GM12878 (cell line): Measurements from ENCODE around the gene RCAN2. TPM values are rescaled to one million over a fixed set of nuclear protein-coding genes. Genes with fewer than 3 reads are reported as not detected.

Source experiments
- BHLHE40 ChIP-seq, 2 experiments: fragments of 450-650 bp in 1 of 2; IDR thresholded peaks; 2 replicates each; pipeline ENCODE4 v1.6.1; 2011 to 2017; ENCODE audit warnings: low read depth in 2 of 2, borderline replicate concordance in 1 of 2, improper control_type of control experiment in 1 of 2, low read length in 1 of 2, mild to moderate bottlenecking in 1 of 2
- CBFB ChIP-seq: IDR thresholded peaks from 2 replicates; pipeline ENCODE4 v1.6.1; 2016; ENCODE audit warnings: antibody characterized with exemption, low read depth
- CTCF ChIP-seq, 3 experiments: IDR thresholded peaks in 2 of 3; conservative IDR thresholded peaks in 1 of 3; 2 replicates each; pipeline ENCODE4 v1.5.1; 2011; ENCODE audit warnings: low read depth in 3 of 3, low read length in 3 of 3, mild to moderate bottlenecking in 3 of 3, control low read depth in 2 of 3, moderate library complexity in 2 of 3, inconsistent platforms in 1 of 3, mixed read lengths in 1 of 3; ENCODE audit not compliant: control insufficient read depth in 2 of 3, insufficient read depth in 1 of 3; ENCODE audit errors: extremely low read depth in 1 of 3
- DPF2 ChIP-seq: fragments of 450-650 bp; IDR thresholded peaks from 2 replicates; pipeline ENCODE4 v1.6.1; 2017; ENCODE audit warnings: mild to moderate bottlenecking
- IKZF2 ChIP-seq, 2 experiments: fragments of 450-650 bp; IDR thresholded peaks; 2 replicates each; pipeline ENCODE4 v1.6.1; 2017; ENCODE audit warnings: mild to moderate bottlenecking in 2 of 2, moderate library complexity in 2 of 2
- JUNB ChIP-seq: IDR thresholded peaks from 2 replicates; pipeline ENCODE4 v1.6.1; 2016; ENCODE audit warnings: antibody characterized with exemption, mild to moderate bottlenecking
- MEF2A ChIP-seq: IDR thresholded peaks from 2 replicates; pipeline ENCODE4 v1.6.1; 2011; ENCODE audit warnings: low read depth, mild to moderate bottlenecking, low read length, moderate library complexity; ENCODE audit not compliant: insufficient read depth
- MEF2B ChIP-seq: fragments of 450-650 bp; IDR thresholded peaks from 2 replicates; pipeline ENCODE4 v1.6.1; 2018; ENCODE audit warnings: mild to moderate bottlenecking, moderate library complexity; ENCODE audit not compliant: partially characterized antibody, poor library complexity, severe bottlenecking
- NFIC ChIP-seq: IDR thresholded peaks from 2 replicates; pipeline ENCODE4 v1.6.1; 2012; ENCODE audit warnings: low read depth, mild to moderate bottlenecking, inconsistent platforms, low read length, moderate library complexity
- NR2C2 ChIP-seq: IDR thresholded peaks from 2 replicates; pipeline ENCODE4 v1.6.1; 2011; ENCODE audit warnings: borderline replicate concordance, low read depth; ENCODE audit not compliant: control insufficient read depth, insufficient read length
- PAX5 ChIP-seq: IDR thresholded peaks from 2 replicates; pipeline ENCODE4 v1.6.1; 2011; ENCODE audit warnings: low read depth, low read length, borderline replicate concordance
- PKNOX1 ChIP-seq: fragments of 450-650 bp; IDR thresholded peaks from 2 replicates; pipeline ENCODE4 v1.6.1; 2016; ENCODE audit warnings: mild to moderate bottlenecking
- RUNX3 ChIP-seq: IDR thresholded peaks from 2 replicates; pipeline ENCODE4 v1.6.1; 2012; ENCODE audit warnings: low read length, inconsistent platforms
- TBL1XR1 ChIP-seq: IDR thresholded peaks from 2 replicates; pipeline ENCODE4 v1.6.1; 2012; ENCODE audit warnings: low read depth, low read length, improper control_type of control experiment
- TCF7 ChIP-seq: IDR thresholded peaks from 2 replicates; pipeline ENCODE4 v1.6.1; 2014; ENCODE audit warnings: antibody characterized with exemption, borderline replicate concordance
- USF1 ChIP-seq: IDR thresholded peaks from 2 replicates; pipeline ENCODE4 v1.6.1; 2011; ENCODE audit warnings: borderline replicate concordance, low read depth, mild to moderate bottlenecking, moderate library complexity, mixed read lengths, low read length; ENCODE audit not compliant: insufficient read depth; ENCODE audit errors: extremely low read length
- polyA plus RNA-seq, 11 experiments: library from polyadenylated mRNA; depleted of rRNA in 4 of 11; unstranded in 6 of 11; stranded (reverse) in 5 of 11; fragments of >200 nt; fragmentation: Nextera tagmentation in 4 of 11; fragmentation: Illumina TruSeq in 1 of 11; extraction: Ambion mirVana in 4 of 11; extraction: Trizol in 1 of 11; gene quantifications; 1 replicate in 1 of 11; 2 replicates in 10 of 11; pipeline versions ENCODE4 v1.2.1 to v1.2.3, GENCODE V29; 2011 to 2016; ENCODE audit warnings: inconsistent platforms in 2 of 11, missing spikeins in 2 of 11, low read depth in 1 of 11
- total RNA-seq, 4 experiments: library from RNA; depleted of rRNA in 3 of 4; stranded (reverse); fragments of >200 nt in 3 of 4; fragmentation: Illumina TruSeq in 1 of 4; extraction: Trizol in 1 of 4; gene quantifications; 2 replicates each; pipeline versions ENCODE4 v1.2.1 to v1.2.3, GENCODE V29; 2013 to 2021
- TF ChIP-seq, protein P1 (sequence below): fragments of 450-650 bp; IDR thresholded peaks from 2 replicates; pipeline ENCODE4 v1.6.1; 2017; ENCODE audit warnings: low read depth, mild to moderate bottlenecking, moderate library complexity
- TF ChIP-seq, protein P2 (sequence below): IDR thresholded peaks from 2 replicates; pipeline ENCODE4 v1.6.1; 2011; ENCODE audit warnings: borderline replicate concordance, low read depth, mild to moderate bottlenecking, moderate library complexity, low read length; ENCODE audit not compliant: insufficient read depth, poor library complexity, severe bottlenecking
- TF ChIP-seq, protein P3 (sequence below): IDR thresholded peaks from 2 replicates; pipeline ENCODE4 v1.6.1; 2012; ENCODE audit warnings: mild to moderate bottlenecking, low read depth, low read length

RCAN2 gene
- total and polyA plus RNA-seq, 10 of the 15 experiments (the other 5 are each of a cell fraction or from before 2014, with no cell fraction given), result 0.06 TPM; not detected in 9

DNA sequence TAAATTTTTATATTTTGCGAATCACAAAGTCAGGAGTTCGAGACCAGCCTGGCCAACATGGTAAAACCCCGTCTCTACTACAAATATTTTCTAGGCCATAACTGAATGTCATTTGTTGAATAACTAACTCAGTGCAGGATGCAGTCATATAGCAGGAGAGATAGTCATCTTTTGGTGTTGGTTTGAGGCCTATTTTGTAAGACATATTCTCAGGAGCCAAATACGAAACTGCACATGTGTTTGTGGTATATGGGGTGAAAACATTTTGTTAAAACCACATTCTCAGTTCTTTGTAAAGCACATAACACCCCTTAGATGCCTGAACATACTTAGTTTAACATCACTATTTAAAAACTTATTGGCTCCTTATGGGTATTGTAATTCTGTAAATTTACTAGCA lies 315.8 kb downstream of the RCAN2 start (continued):
- TF ChIP-seq USF1 (no peak), DPF2 (0 out of 2 replicates have a peak, but pooled peaks have one; percentile 14), BHLHE40 (IDR thresholded peaks at IDR 0.05; ENCODE audit: borderline replicate concordance in 1 of 2, low read depth in 2 of 2, low read length in 1 of 2) (peak; percentile 92 to 93), MEF2A (0 out of 2 replicates have a peak, but pooled peaks have one; percentile 36), NR2C2 (no peak), CTCF (IDR thresholded peaks at IDR 0.05 in 2 of 3, conservative IDR thresholded peaks at IDR 0.05 in 1 of 3; ENCODE audit: control insufficient read depth in 2 of 3, extremely low read depth in 1 of 3, insufficient read depth in 1 of 3, low read depth in 3 of 3, low read length in 3 of 3) (no peak), PKNOX1 (no peak), MEF2B (peak; percentile 61), CBFB (0 out of 2 replicates have a peak, but pooled peaks have one; percentile 54), RUNX3 (peak; percentile 92), JUNB (no peak), TCF7 (no peak), IKZF2 (IDR thresholded peaks at IDR 0.05) (peak; percentile 43 to 66; a peak in 2 of 4 replicates), TBL1XR1 (0 out of 2 replicates have a peak, but pooled peaks have one; percentile 15), PAX5 (no peak), NFIC (no peak)
- TF ChIP-seq, protein P1, sequence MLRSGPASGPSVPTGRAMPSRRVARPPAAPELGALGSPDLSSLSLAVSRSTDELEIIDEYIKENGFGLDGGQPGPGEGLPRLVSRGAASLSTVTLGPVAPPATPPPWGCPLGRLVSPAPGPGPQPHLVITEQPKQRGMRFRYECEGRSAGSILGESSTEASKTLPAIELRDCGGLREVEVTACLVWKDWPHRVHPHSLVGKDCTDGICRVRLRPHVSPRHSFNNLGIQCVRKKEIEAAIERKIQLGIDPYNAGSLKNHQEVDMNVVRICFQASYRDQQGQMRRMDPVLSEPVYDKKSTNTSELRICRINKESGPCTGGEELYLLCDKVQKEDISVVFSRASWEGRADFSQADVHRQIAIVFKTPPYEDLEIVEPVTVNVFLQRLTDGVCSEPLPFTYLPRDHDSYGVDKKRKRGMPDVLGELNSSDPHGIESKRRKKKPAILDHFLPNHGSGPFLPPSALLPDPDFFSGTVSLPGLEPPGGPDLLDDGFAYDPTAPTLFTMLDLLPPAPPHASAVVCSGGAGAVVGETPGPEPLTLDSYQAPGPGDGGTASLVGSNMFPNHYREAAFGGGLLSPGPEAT, result peak; percentile 43; the same call in 1 of the 2 replicates
- TF ChIP-seq, protein P2, sequence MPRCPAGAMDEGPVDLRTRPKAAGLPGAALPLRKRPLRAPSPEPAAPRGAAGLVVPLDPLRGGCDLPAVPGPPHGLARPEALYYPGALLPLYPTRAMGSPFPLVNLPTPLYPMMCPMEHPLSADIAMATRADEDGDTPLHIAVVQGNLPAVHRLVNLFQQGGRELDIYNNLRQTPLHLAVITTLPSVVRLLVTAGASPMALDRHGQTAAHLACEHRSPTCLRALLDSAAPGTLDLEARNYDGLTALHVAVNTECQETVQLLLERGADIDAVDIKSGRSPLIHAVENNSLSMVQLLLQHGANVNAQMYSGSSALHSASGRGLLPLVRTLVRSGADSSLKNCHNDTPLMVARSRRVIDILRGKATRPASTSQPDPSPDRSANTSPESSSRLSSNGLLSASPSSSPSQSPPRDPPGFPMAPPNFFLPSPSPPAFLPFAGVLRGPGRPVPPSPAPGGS, result no peak
- TF ChIP-seq, protein P3, sequence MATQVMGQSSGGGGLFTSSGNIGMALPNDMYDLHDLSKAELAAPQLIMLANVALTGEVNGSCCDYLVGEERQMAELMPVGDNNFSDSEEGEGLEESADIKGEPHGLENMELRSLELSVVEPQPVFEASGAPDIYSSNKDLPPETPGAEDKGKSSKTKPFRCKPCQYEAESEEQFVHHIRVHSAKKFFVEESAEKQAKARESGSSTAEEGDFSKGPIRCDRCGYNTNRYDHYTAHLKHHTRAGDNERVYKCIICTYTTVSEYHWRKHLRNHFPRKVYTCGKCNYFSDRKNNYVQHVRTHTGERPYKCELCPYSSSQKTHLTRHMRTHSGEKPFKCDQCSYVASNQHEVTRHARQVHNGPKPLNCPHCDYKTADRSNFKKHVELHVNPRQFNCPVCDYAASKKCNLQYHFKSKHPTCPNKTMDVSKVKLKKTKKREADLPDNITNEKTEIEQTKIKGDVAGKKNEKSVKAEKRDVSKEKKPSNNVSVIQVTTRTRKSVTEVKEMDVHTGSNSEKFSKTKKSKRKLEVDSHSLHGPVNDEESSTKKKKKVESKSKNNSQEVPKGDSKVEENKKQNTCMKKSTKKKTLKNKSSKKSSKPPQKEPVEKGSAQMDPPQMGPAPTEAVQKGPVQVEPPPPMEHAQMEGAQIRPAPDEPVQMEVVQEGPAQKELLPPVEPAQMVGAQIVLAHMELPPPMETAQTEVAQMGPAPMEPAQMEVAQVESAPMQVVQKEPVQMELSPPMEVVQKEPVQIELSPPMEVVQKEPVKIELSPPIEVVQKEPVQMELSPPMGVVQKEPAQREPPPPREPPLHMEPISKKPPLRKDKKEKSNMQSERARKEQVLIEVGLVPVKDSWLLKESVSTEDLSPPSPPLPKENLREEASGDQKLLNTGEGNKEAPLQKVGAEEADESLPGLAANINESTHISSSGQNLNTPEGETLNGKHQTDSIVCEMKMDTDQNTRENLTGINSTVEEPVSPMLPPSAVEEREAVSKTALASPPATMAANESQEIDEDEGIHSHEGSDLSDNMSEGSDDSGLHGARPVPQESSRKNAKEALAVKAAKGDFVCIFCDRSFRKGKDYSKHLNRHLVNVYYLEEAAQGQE, result no peak
